OCI-LY3 (cell line): ENCODE measurements around the gene ABCG1.

Source experiments
- CTCF ChIP-seq: fragments of 200-600, 300-600 bp; sonication (generic); IDR thresholded peaks from 2 replicates; pipeline ENCODE4 v1.5.1; 2014; ENCODE audit warnings: antibody characterized with exemption, low read length, low read depth
- EZH2phosphoT487 ChIP-seq: fragments of 200-600 bp; shearing (Covaris generic); IDR thresholded peaks from 2 replicates; pipeline ENCODE4 v1.6.1; 2018; ENCODE audit warnings: antibody characterized with exemption, mixed run types, low read depth

- TF ChIP-seq CTCF (no peak), EZH2phosphoT487 (no peak)
Observed at GRCh38 chr21:42193721-42194120, 25.2 kb upstream of the ABCG1 start.
